Fibroblast of skin of right quadriceps (primary cell): Measurements from ENCODE around the gene MAD1L1.
"Not testable (repeated sequence)": the region's sequence is repeated elsewhere in the genome, so short reads cannot be mapped to it uniquely, and the experiment has no call there.

Experiments used
- DNase-seq: peaks from one replicate; pipeline ENCODE4 v3.0.0-alpha.2; 2013

MAD1L1 gene

GRCh38 chr7:2171855-2172254 is 60.9 kb downstream of the MAD1L1 start:
- DNase-seq: no peak

- no peak for DNase-seq
These were observed 61.9 kb downstream of the MAD1L1 start for GRCh38 chr7:2170576-2171521.

DNA sequence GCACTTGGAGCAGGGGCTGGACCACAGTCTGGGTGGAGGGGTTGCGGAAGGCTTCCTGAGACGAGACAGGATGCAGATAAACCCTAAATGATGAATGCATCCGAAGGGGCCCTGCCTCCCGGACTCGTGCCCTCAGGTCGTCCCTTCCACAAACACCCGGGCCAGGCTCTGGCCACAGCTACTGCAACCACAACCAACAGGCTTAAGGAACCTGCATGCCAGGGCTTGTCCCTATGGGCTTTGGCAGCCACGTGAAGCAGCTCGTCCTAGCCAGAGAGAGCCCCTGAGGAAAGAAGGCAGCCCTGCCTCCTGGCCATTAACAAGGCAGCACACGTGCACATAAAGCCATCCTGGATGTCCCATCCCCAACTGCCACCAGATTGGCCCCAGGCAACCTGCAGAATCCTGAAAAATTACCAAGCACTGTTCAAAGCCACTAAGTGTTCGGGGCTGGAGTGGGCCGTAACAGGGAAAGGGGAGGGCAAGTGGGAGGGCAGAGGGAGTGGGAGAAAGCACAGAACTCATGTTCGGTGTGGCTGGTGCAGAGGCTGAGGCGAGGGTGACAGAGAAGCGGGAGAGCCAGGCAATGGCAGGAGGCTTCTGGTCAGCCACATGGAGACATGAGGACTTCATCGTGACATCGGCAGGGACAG is 62.7 kb downstream of the MAD1L1 start:
- DNase-seq: no peak

DNA sequence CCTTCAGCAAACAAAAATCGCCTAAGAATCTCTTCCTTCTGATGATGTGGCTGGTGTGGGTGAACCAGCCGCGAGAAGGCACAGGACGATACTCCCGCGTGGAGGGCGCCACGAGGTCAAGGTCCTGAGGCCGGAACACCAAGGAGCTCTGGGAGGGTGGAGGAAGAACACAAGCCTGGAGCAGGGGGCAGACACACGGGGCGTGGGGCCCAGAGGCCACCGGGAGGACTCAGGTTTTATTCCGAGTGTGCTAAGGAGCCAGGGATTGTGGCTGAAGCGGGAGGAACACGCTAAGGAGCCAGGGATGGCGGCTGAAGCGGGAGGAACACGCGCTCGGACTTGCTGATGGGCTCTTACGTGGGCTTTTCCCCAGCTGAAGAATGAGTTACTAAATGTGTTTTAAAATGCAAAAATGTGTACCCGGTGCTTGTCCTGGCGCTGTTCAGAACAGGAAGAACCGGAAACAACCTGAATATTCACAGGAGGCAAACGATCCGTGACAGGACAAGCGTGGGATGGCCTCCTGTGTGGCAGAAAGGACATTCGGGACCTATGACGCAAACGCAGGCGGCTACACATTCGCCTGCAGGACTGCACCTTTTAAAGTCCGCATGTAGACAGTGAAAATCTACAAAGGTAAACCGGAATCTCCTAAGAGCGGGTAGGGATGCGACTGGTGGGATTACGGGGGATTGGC is 64.0 kb downstream of the MAD1L1 start:
- no peak for DNase-seq

GRCh38 chr7:2166625-2167280 is 66.0 kb downstream of the MAD1L1 start:
- DNase-seq: no peak

GRCh38 chr7:2165610-2166594 is 66.8 kb downstream of the MAD1L1 start:
- DNase-seq: no peak

DNA sequence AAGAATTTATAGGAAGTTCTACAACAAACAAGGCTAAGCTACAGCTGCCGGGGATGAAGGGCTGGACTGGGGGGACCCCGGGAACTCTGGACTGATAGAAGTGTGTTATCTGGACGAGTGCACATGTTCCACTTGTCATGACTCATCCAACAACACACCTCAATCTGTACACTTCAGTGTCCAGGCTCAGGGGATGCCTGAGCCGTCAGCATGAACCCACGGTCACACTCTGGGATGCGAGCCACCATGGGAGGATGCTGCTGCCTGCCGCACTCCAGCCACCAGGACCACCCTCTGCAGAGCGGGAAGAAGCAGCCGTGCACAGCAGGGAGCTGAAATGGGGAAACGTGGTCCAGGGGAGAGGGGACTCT is 67.5 kb downstream of the MAD1L1 start:
- DNase-seq: no peak

- DNase-seq: no peak
These were observed 68.1 kb downstream of the MAD1L1 start for GRCh38 chr7:2164646-2165045.

DNA sequence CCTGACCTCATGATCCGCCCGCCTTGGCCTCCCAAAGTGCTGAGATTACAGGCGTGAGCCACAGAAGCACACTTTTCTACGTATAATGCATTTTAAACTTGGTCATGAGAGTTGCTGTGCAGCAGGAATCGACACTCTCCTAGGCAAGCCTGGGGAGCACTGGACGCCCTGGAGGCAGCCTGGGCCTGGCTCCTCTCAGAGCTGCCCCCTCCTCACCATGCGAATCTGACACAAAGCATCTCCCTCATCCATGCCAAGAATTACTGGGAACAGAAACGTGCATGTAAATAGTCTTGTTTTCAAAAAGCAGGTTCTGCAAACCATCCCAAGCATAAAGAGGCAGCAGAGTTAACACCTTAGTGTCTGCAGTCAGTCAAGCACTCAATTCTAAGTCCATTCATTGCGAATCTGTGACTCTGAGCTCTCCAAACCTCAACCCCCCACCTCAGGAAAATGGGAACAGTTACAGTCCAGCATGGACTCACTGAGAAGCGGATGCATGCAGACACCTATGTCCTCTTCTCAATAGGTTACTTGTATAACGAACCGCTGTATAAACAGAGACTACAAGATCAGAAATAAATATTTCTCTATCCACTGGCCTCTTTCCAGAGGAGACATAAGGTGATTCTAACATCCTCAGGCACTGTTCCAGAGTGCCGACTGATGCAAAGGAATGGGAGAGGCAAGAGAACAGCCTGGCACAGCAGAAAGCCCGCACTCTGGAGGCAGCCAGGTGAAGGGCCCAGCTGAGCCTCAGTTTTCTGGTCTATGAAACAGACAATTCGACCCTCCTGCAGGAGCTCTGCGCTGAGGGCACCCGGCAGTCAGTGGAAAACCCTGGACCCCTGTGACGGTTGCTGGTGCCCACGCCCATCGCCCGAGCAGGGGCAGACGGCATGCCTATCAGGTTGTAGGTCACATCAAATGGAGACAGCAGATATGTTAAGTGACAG is 68.9 kb downstream of the MAD1L1 start:
- no peak for DNase-seq

DNA sequence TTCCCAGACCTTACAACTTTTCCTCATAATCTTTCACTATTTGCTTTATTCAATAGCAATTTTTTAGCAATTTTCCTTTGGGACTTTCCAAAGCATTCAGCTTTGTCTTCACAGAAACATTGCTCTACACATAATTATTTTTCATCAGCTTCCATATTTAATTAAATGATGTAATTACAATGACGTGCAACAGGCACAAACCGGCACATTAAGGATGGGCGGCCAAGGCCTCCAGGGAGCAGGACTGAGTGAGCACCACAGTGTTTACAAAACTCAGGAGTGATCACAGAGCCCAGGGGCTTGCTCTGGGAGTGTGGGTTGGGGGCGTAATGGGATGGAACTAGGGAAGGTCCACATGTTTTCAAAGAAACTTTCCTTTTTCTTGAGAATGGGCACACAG is 69.8 kb downstream of the MAD1L1 start:
- DNase-seq: peak; percentile 13

DNA sequence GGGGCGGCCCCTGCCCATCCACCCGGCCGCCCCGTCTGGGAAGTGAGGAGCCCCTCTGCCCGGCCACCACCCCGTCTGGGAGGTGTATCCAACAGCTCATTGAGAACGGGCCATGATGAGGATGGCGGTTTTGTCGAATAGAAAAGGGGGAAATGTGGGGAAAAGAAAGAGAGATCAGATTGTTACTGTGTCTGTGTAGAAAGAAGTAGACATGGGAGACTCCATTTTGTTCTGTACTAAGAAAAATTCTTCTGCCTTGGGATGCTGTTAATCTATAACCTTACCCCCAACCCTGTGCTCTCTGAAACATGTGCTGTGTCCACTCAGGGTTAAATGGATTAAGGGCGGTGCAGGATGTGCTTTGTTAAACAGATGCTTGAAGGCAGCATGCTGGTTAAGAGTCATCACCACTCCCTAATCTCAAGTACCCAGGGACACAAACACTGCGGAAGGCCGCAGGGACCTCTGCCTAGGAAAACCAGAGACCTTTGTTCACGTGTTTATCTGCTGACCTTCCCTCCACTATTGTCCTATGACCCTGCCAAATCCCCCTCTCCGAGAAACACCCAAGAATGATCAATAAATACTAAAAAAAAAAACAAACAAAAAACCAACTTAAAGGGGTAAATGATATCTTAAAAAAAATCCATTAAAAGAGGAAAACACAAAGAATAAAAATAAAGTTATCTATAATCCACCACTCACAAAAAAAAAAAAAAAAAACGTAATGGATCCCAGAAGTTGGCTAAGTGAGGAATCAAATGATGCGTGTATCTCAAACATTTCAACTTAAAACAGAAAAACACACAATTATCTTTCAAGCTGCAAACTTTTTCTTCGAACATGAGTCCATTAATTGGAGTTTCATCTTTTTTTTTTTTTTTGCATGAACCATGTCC is 70.5 kb downstream of the MAD1L1 start:
- not testable (repeated sequence) for DNase-seq

DNA sequence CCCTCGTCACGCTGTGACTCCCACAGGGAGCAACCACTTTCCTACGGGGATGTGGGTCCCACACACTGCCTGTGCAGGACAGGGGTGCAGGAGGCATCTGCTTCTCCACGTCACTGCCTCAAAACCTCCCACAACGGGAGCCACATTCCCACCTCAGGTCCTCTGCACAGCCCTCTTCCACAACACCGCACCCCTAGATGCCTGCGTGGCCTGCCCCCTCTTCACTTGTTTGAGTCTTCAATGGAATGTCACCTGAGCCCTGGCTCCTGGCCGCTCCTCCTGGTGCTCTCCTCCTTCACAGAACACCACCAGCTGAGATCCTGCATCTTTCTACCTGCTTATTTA is 73.6 kb downstream of the MAD1L1 start:
- DNase-seq: no peak

DNA sequence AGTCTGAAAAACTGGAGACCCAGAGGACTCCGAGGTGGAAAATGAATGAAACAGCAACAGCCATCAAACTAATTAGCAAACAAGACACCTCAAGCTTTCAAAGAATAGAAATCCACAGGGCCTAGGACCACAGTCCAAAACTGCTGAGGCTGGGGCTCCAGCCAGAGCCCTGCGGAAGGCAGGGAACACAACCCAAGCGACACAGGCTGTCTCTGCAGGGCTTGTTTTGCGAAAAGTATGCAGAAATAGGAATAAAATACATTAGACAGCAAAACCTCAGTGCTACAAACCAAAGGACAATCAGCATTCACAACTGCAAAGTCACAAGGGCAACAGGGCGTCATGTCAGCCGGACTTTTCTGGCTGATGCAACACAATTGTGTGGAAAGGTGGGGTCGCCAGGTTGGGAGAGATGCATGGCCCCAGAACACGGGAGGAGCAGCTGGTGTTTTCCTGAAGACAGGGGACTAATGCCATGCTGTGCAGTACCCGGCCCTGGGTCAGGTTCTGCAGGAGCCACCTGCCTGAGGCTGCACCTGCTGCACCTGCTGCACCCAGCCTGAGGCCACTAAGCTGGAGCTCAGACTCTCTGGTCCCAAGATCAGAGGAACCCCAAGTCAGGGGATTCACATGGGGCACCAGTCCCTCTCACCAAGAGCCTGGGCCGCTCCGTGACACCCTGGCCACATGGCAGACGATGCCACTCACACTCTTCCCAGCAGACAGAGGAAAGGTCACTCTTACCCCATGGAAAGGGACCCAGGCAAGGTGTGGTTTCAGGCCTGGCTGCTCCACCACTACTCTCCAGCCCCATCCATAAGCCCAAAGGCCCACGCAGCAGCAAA is 74.2 kb downstream of the MAD1L1 start:
- DNase-seq: no peak

- DNase-seq: peak; percentile 93
These were observed 75.1 kb downstream of the MAD1L1 start for GRCh38 chr7:2157473-2158279.

- no peak for DNase-seq
These were observed 75.8 kb downstream of the MAD1L1 start for GRCh38 chr7:2156756-2157472.

- no peak for DNase-seq
These were observed 77.9 kb downstream of the MAD1L1 start for GRCh38 chr7:2154831-2155230.

GRCh38 chr7:2154121-2154520 is 78.6 kb downstream of the MAD1L1 start:
- no peak for DNase-seq
